GM21717 (cell line): ENCODE measurements around the gene NABP1.

ENCODE experiments used
- ATAC-seq: cut with Tn5 transposase; IDR thresholded peaks from one replicate; pipeline ENCODE4 v1.9.1; 2021; ENCODE audit warnings: mild to moderate bottlenecking, moderate library complexity; ENCODE audit not compliant: unreplicated experiment

NABP1 gene

GRCh38 chr2:191646163-191646902, 31.6 kb upstream of the NABP1 start:
- ATAC-seq, result no peak

GRCh38 chr2:191649519-191649918, 28.4 kb upstream of the NABP1 start:
- ATAC-seq, result no peak

DNA sequence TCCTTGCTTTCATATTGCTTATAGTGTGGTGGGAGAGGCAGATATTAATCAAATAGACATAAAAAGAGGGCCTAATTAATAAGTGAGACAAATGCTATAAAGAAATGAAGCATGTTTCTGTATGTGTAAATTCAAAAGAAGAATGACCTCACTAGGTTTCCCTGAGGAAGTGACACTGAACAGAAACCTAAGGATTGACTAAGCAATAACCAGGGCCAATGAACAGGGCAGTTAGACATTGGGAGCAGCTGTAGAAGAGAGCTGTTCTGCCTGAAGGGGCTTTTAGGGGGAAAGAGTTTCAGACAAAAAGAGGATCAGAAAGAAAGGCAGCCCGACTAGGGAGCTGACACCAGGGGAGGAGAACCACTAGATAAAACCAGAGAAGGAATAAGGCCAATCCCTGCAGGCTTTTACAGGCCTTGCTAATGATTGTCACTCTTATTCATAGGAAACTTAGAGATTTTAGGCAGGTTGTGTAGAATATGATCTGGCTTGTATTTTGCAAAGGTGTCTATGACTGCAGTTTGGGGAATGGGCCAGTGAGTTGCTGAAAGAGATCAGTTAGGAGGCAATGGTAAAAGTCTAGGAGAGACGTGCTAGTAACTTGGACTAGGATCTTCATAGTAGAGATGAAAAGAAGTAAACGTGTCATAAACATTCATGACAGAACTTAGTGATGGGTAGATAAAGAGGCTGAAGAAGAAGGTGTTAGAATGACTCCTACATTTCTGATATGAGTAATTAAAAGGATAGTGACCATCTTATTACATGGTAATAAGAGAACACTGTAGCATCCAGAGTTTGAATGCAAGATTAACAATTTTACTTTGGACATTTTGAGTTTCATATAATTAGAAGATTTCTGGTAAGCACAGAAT, 26.8 kb upstream of the NABP1 start:
- peak; percentile 99 for ATAC-seq

DNA sequence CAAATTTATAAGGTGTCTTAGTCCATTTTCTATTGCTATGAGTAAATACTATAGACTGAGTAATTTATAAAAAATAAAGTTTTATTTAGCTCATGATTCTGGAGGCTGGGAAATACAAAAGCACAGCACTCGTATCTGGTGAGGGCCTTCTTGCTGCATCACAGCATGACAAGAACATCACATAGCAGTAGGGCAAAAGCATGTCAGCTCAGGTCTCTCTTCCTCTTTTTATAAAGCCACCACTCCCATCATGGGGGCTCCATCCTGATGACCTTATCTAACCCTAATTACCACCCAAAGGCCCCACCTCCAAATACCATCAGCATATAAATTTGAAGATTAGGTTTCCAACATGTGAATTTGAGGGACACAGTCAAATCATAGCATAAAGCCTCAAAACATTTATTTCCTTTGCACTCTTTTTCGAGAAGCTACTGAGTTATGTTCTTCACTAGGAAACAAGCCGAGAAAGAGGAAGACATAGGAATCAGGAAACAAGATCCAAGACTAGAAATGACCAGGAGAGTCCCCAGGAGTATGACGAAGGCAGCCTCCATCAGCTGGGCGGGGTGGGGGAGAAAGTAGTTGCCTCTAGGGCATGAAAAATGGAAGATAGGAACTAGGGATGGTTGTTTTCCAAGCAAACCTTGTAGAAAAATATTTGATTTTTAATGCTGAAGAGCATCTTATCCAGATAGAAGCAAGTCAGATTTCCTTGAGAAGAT, 24.1 kb upstream of the NABP1 start:
- ATAC-seq, result no peak

GRCh38 chr2:191656391-191656790, 21.5 kb upstream of the NABP1 start:
- ATAC-seq, result no peak

- ATAC-seq, result no peak
Measured at GRCh38 chr2:191656792-191657191, 21.1 kb upstream of the NABP1 start.

GRCh38 chr2:191657977-191658376, 20.0 kb upstream of the NABP1 start:
- ATAC-seq, result no peak

- no peak for ATAC-seq
Measured at GRCh38 chr2:191659198-191659597, 18.7 kb upstream of the NABP1 start.

DNA sequence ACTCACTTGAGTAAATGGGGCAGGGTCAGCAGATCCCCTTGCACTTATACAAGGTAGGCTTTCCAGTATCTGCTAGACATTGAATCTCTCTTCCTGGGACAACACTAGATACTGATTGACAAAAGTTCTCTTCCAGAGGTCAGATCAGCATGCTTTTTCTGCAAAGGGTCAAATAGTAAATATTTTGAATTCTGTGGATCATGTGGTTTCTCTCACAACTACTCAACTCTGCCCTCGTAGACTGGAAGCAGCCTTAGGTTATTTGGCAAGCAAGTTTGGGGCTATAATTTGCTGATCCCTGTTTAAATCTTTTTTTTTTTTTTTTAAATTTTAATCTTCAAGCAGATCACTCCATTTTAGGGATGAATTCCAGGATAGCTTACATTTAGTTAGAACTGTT, 17.4 kb upstream of the NABP1 start:
- no peak for ATAC-seq

- no peak for ATAC-seq
Measured at GRCh38 chr2:191661097-191661924, 16.6 kb upstream of the NABP1 start.

- ATAC-seq, result no peak
Measured at GRCh38 chr2:191664823-191665677, 12.9 kb upstream of the NABP1 start.

DNA sequence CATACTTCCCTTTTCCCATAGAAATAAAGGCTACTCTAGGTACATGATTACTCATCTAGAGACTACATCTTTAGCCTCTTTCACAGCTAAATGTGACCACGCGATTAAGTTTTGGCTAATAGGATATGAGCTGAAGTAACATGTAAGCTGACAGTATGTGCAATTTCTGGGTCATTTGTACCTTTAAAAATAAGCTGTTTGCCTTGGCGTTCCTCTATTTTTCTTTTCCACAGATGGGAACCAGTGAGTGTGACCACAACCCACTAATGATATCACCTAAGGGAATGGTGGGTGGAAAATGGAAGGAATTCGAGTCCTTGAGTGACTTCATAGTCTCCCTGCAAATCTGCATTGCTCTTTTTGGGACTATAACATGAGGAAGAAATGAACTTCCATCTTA, 11.7 kb upstream of the NABP1 start:
- ATAC-seq, result no peak

DNA sequence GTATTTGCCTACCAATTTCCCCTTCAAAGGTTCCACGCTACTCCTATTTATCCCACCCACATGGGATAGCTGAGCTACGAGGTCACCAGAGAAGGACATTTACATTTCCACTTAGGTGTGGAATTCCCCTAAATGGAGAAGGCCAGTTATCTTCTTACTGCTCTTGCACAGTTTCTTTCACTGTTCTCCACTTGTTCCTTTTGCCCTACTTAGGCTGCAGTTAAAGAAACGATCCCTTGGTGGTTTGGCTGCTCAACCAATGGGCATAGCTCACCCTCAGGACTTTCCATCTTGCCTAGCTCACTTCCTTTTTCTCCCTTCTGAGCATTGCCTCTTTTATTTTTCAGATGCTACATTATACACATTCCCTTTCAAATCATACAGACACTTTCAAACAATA, 11.2 kb upstream of the NABP1 start:
- ATAC-seq, result peak; percentile 86

- peak; percentile 41 for ATAC-seq
Measured at GRCh38 chr2:191670076-191670475, 7.9 kb upstream of the NABP1 start.

- ATAC-seq, result no peak
Measured at GRCh38 chr2:191670787-191671186, 7.1 kb upstream of the NABP1 start.

GRCh38 chr2:191675807-191676721, 1.9 kb upstream of the NABP1 start:
- peak; percentile 64 for ATAC-seq

GRCh38 chr2:191676790-191677645, 918 bp upstream of the NABP1 start:
- peak; percentile 42 for ATAC-seq
